ENCODE results near the gene TRIO.

GRCh38 chr5:14252793-14253192 is 109.7 kb downstream of the TRIO start:
- TF ChIP-seq POLR2A (IDR thresholded peaks at IDR 0.05) (no peak), CTCF (IDR thresholded peaks at IDR 0.05) (no peak)
